Effector memory CD8-positive, alpha-beta T cell (primary cell): ENCODE measurements around the gene FERD3L.
A peak's percentile ranks its signal among the peaks of the same experiment; 100 is the strongest.

Experiments used
- ATAC-seq: fragments of 150-1000 bp; cut with Tn5 transposase; replicated peaks from 2 replicates; pipeline ENCODE4 v1.10.0; 2021; ENCODE audit warnings: mild to moderate bottlenecking, moderate library complexity
- DNase-seq, 3 experiments: peaks; one replicate each; pipeline ENCODE4 v3.0.0; 2021
- H3K27ac Mint-ChIP-seq, 2 donors: one replicate each; pipeline ENCODE4 v1.8.0; 2022; ENCODE audit warnings: mild to moderate bottlenecking in 2 of 2, mixed read lengths in 2 of 2, moderate library complexity in 2 of 2
- H3K27me3 Mint-ChIP-seq, 2 donors: one replicate each; pipeline ENCODE4 v1.8.0; 2022; ENCODE audit warnings: mixed read lengths in 2 of 2
- H3K36me3 Mint-ChIP-seq: one replicate; pipeline ENCODE4 v1.8.0; 2022; ENCODE audit warnings: mild to moderate bottlenecking, moderate library complexity, mixed read lengths; ENCODE audit not compliant: insufficient read depth
- H3K4me1 Mint-ChIP-seq, 2 donors: one replicate each; pipeline ENCODE4 v1.8.0; 2022; ENCODE audit warnings: low read depth in 2 of 2, mixed read lengths in 2 of 2
- H3K4me3 Mint-ChIP-seq, 2 donors: one replicate each; pipeline ENCODE4 v1.8.0; 2022; ENCODE audit warnings: mild to moderate bottlenecking in 2 of 2, mixed read lengths in 2 of 2, moderate library complexity in 2 of 2
- H3K9me3 Mint-ChIP-seq, 2 donors: one replicate each; pipeline ENCODE4 v1.8.0; 2022; ENCODE audit warnings: mixed read lengths in 2 of 2

FERD3L gene

GRCh38 chr7:19112274-19113001, 32.8 kb downstream of the FERD3L start:
- Mint-ChIP-seq H3K4me1 (peaks cover 3 to 6% of the 10 kb centered on the region in 2 donors), H3K27me3 (peaks cover 62 to 84% of the 10 kb centered on the region in 2 donors), H3K36me3 (no peaks in the 10 kb centered on the region), H3K4me3 (no peak overlapping the region), H3K9me3 (peaks cover 2 to 10% of the 10 kb centered on the region in 2 donors), H3K27ac (no peak overlapping the region)
- DNase-seq = no peak
- no peak for ATAC-seq

- Mint-ChIP-seq H3K27me3 (peaks cover 70 to 91% of the 10 kb centered on the region in 2 donors), H3K36me3 (no peaks in the 10 kb centered on the region), H3K4me3 (no peak overlapping the region), H3K4me1 (peaks cover 3 to 6% of the 10 kb centered on the region in 2 donors), H3K9me3 (peaks cover 2 to 10% of the 10 kb centered on the region in 2 donors), H3K27ac (no peak overlapping the region)
- DNase-seq = no peak
- ATAC-seq = no peak
These were observed 33.5 kb downstream of the FERD3L start for GRCh38 chr7:19111474-19112273.

GRCh38 chr7:19110776-19111175, 34.4 kb downstream of the FERD3L start:
- peaks cover 0 to 6% of the 10 kb centered on the region in 2 donors for H3K4me1 Mint-ChIP-seq
- peaks cover 73 to 93% of the 10 kb centered on the region in 2 donors for H3K27me3 Mint-ChIP-seq

GRCh38 chr7:19110026-19110730, 35.0 kb downstream of the FERD3L start:
- Mint-ChIP-seq H3K9me3 (peaks cover 2 to 10% of the 10 kb centered on the region in 2 donors), H3K27me3 (peaks cover 76 to 94% of the 10 kb centered on the region in 2 donors), H3K27ac (no peak overlapping the region), H3K4me3 (no peak overlapping the region), H3K4me1 (peaks cover 0 to 6% of the 10 kb centered on the region in 2 donors), H3K36me3 (no peaks in the 10 kb centered on the region)
- DNase-seq (no peak), ATAC-seq (no peak)

More at GRCh38 chr7:19110776-19111175, 34.4 kb downstream of the FERD3L start:
- ATAC-seq = no peak
- H3K27ac Mint-ChIP-seq = no peak overlapping the region
- DNase-seq = no peak
- H3K9me3 Mint-ChIP-seq = peaks cover 2 to 10% of the 10 kb centered on the region in 2 donors
- no peaks in the 10 kb centered on the region for H3K36me3 Mint-ChIP-seq
- H3K4me3 Mint-ChIP-seq = no peak overlapping the region

- peaks cover 0 to 6% of the 10 kb centered on the region in 2 donors for H3K4me1 Mint-ChIP-seq
- no peaks in the 10 kb centered on the region for H3K36me3 Mint-ChIP-seq
- DNase-seq (no peak), ATAC-seq (no peak)
- H3K9me3 Mint-ChIP-seq = peaks cover 2 to 10% of the 10 kb centered on the region in 2 donors
- no peak overlapping the region for H3K27ac Mint-ChIP-seq
- no peak overlapping the region for H3K4me3 Mint-ChIP-seq
- peaks cover 71 to 87% of the 10 kb centered on the region in 2 donors for H3K27me3 Mint-ChIP-seq
These were observed 35.9 kb downstream of the FERD3L start for GRCh38 chr7:19109000-19109946.

GRCh38 chr7:19107356-19108146, 37.7 kb downstream of the FERD3L start:
- Mint-ChIP-seq H3K4me3 (no peak overlapping the region), H3K9me3 (peaks cover 2 to 10% of the 10 kb centered on the region in 2 donors), H3K4me1 (peaks cover 0 to 6% of the 10 kb centered on the region in 2 donors), H3K36me3 (no peaks in the 10 kb centered on the region), H3K27me3 (peaks cover 77 to 81% of the 10 kb centered on the region in 2 donors), H3K27ac (no peak overlapping the region)
- DNase-seq = no peak
- ATAC-seq = no peak

GRCh38 chr7:19107081-19107355, 38.2 kb downstream of the FERD3L start:
- DNase-seq (no peak), ATAC-seq (no peak)
- Mint-ChIP-seq H3K4me3 (no peak overlapping the region), H3K4me1 (peaks cover 0 to 6% of the 10 kb centered on the region in 2 donors), H3K9me3 (peaks cover 2 to 10% of the 10 kb centered on the region in 2 donors), H3K36me3 (no peaks in the 10 kb centered on the region), H3K27me3 (peaks cover 72 to 76% of the 10 kb centered on the region in 2 donors), H3K27ac (no peak overlapping the region)

- ATAC-seq (no peak), DNase-seq (no peak)
- Mint-ChIP-seq H3K27ac (no peak overlapping the region), H3K36me3 (no peaks in the 10 kb centered on the region), H3K4me1 (peaks cover 0 to 6% of the 10 kb centered on the region in 2 donors), H3K4me3 (peak overlapping the region in 1 of 2 donors; percentile 23), H3K27me3 (peaks cover 67 to 70% of the 10 kb centered on the region in 2 donors), H3K9me3 (peaks cover 2 to 10% of the 10 kb centered on the region in 2 donors)
These were observed 38.8 kb downstream of the FERD3L start for GRCh38 chr7:19106241-19107080.

- Mint-ChIP-seq H3K9me3 (peaks cover 2 to 10% of the 10 kb centered on the region in 2 donors), H3K27me3 (peaks cover 57 to 61% of the 10 kb centered on the region in 2 donors), H3K4me3 (no peak overlapping the region), H3K36me3 (no peaks in the 10 kb centered on the region), H3K27ac (no peak overlapping the region), H3K4me1 (peaks cover 0 to 6% of the 10 kb centered on the region in 2 donors)
- no peak for ATAC-seq
- no peak for DNase-seq
These were observed 39.7 kb downstream of the FERD3L start for GRCh38 chr7:19105546-19105945.

- Mint-ChIP-seq H3K9me3 (peaks cover 2 to 10% of the 10 kb centered on the region in 2 donors), H3K27me3 (peaks cover 51 to 54% of the 10 kb centered on the region in 2 donors), H3K4me3 (no peak overlapping the region), H3K27ac (no peak overlapping the region), H3K36me3 (no peaks in the 10 kb centered on the region), H3K4me1 (peaks cover 0 to 6% of the 10 kb centered on the region in 2 donors)
- DNase-seq (no peak), ATAC-seq (no peak)
These were observed 40.4 kb downstream of the FERD3L start for GRCh38 chr7:19104811-19105210.

GRCh38 chr7:19102884-19103283, 42.3 kb downstream of the FERD3L start:
- no peaks in the 10 kb centered on the region for H3K36me3 Mint-ChIP-seq
- H3K4me3 Mint-ChIP-seq = no peak overlapping the region
- H3K4me1 Mint-ChIP-seq = peaks cover 0 to 6% of the 10 kb centered on the region in 2 donors
- no peaks in the 10 kb centered on the region for H3K9me3 Mint-ChIP-seq
- no peak overlapping the region for H3K27ac Mint-ChIP-seq
- ATAC-seq (no peak), DNase-seq (no peak)
- peaks cover 32 to 34% of the 10 kb centered on the region in 2 donors for H3K27me3 Mint-ChIP-seq
